H1 (cell line): ENCODE measurements around the gene OPRD1. TPM values are rescaled to one million over a fixed set of nuclear protein-coding genes. Genes with fewer than 3 reads are reported as not detected.

Experiments used
- BACH1 ChIP-seq: IDR thresholded peaks from 2 replicates; pipeline ENCODE4 v1.6.1; 2012; ENCODE audit warnings: low read length, improper control_type of control experiment
- CBX5 ChIP-seq: fragments of 300-800, 300-1000 bp; sonication (generic); IDR thresholded peaks from 2 replicates; pipeline ENCODE4 v1.7.1; 2016; ENCODE audit warnings: antibody characterized with exemption, low read length, low read depth
- EGR1 ChIP-seq: IDR thresholded peaks from 2 replicates; pipeline ENCODE4 v1.6.1; 2011; ENCODE audit warnings: low read depth, low read length, borderline replicate concordance
- JUND ChIP-seq: IDR thresholded peaks from 2 replicates; pipeline ENCODE4 v1.6.1; 2011; ENCODE audit warnings: mild to moderate bottlenecking, improper control_type of control experiment, low read length
- POLR2AphosphoS5 ChIP-seq: IDR thresholded peaks from 2 replicates; pipeline ENCODE4 v1.6.1; 2011; ENCODE audit warnings: low read depth, low read length
- SIN3A ChIP-seq, 2 experiments: IDR thresholded peaks in 1 of 2; conservative IDR thresholded peaks in 1 of 2; 2 replicates each; pipeline ENCODE4 v1.6.1; 2011 to 2012; ENCODE audit warnings: low read length in 2 of 2, improper control_type of control experiment in 1 of 2, low read depth in 1 of 2, mild to moderate bottlenecking in 1 of 2
- SIX5 ChIP-seq: IDR thresholded peaks from 2 replicates; pipeline ENCODE4 v1.6.1; 2011; ENCODE audit warnings: mild to moderate bottlenecking, low read depth, low read length
- polyA plus RNA-seq, 7 experiments: library from polyadenylated mRNA; depleted of rRNA in 3 of 7; stranded (reverse) in 5 of 7; unstranded in 2 of 7; fragments of >200 nt in 5 of 7; fragments of 200-250 nt in 2 of 7; gene quantifications; 1 replicate in 5 of 7; 2 replicates in 1 of 7; 4 replicates in 1 of 7; pipeline versions ENCODE4 v1.2.1 to v1.2.3, GENCODE V29; 2011 to 2013; ENCODE audit warnings: missing spikeins in 2 of 7, mixed read lengths in 2 of 7
- total RNA-seq: library from RNA; stranded (reverse); fragmentation: NEBNext Ultra II Directional; extraction: Animal tissue kit (Norgen Biotek cat#: 25700); gene quantifications from 2 replicates; pipeline ENCODE4 v1.2.1, GENCODE V29; 2021
- TF ChIP-seq, protein P1 (sequence below): IDR thresholded peaks from 2 replicates; pipeline ENCODE4 v1.6.1; 2012; ENCODE audit warnings: inconsistent platforms

OPRD1 gene
- total and polyA plus RNA-seq, 2 of the 8 experiments (the other 6 are each of a cell fraction or from before 2014, with no cell fraction given) = 2.6 to 3.7 TPM

DNA sequence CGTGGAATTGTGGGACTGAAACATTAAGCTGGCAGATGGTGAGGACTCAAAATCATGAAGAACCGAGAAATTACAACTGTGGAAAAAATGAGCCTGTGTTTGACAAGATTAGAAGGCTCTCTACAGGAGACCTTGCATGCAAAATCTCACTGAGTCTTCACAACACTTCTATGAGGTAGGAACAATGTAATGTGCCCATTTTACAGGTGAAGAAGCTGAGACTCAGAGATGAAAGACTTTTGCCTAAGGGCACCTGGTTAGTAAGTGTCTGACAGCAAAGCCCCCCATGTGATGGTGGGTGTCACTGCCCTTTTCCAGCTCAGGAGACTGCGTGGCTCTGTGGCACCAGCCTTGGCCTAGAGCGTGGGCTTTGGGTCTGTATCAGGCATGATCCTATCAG lies 21.0 kb downstream of the OPRD1 start (continued):
- TF ChIP-seq JUND (no peak), EGR1 (no peak), CBX5 (no peak), POLR2AphosphoS5 (no peak), SIX5 (no peak), SIN3A (conservative IDR thresholded peaks at IDR 0.05 in 1 of 2, IDR thresholded peaks at IDR 0.05 in 1 of 2; ENCODE audit: low read depth in 1 of 2, low read length in 2 of 2) (no peak), BACH1 (no peak)
- TF ChIP-seq, protein P1, sequence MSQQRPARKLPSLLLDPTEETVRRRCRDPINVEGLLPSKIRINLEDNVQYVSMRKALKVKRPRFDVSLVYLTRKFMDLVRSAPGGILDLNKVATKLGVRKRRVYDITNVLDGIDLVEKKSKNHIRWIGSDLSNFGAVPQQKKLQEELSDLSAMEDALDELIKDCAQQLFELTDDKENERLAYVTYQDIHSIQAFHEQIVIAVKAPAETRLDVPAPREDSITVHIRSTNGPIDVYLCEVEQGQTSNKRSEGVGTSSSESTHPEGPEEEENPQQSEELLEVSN = no peak
- TF ChIP-seq, all 59 proteins: peak for 0
